LoVo (cell line): Measurements from ENCODE around the gene TMEM207.
"Not testable (repeated sequence)": the region's sequence is repeated elsewhere in the genome, so short reads cannot be mapped to it uniquely, and the experiment has no call there.

Experiments used
- DNase-seq: peaks from one replicate; pipeline ENCODE4 v3.0.0-alpha.2; 2016; ENCODE audit warnings: low spot score

Gene TMEM207

DNA sequence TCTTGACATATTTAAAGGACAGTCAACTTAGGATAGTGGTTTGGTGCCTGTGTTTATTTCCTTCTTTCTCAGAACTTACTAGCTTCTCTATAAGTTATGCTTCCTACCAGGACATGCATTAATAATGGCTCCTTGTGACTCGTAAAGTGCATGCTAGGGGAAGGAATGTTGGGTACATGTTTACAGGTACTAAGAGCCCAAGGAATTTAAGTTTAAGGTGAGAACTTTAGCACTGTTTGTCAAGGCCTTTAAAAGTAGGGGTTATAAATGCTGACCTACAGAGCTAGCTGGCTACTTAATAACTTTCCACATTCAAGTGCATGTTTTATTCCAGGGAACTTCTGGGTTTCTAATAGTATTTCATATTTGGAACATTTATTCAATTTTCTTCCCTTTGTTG is at the start of gene TMEM207:
TMEM207 (minus strand) TSS at position 101 of the 400 bp plus-strand sequence; CDS start at position 9, 92 bp downstream.
- no peak for DNase-seq

DNA sequence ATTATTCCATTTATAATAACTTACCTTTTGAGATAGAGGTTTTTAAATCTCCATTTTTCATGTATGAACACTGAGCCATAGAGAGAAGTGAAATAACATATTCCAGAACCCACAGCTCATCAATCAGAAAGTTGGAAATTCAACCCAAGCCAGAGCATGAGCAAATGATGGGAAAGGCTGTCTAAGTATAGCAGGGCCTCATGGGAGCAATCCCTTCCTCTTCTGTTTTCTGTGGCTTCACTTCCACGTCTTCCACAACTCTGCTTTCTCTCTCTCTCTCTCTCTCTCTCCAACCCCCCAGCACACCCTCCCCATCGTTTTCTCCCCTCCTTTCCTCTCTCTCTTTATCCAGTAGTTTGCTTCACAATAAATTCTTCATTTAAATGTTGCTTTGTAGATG is 49.4 kb upstream of the TMEM207 start:
- DNase-seq, result no peak

DNA sequence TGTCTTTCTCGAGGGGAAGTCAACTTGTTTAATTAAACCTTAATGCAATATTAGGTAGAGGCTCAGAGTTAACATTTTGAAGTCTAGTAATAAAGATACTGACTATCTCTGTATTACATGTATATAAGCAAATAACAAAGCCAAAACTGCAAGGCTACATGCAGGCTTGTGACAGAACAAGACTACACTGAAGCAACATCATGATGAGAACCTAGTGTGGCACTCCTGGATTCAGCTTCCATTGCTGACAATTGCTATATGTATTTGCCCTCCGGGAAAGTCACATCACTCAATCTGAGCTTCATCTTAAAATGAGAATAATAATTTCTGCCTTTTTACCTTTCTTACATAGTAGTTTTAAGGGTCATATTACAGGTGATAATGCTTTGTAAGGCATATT is 48.6 kb upstream of the TMEM207 start:
- no peak for DNase-seq

DNA sequence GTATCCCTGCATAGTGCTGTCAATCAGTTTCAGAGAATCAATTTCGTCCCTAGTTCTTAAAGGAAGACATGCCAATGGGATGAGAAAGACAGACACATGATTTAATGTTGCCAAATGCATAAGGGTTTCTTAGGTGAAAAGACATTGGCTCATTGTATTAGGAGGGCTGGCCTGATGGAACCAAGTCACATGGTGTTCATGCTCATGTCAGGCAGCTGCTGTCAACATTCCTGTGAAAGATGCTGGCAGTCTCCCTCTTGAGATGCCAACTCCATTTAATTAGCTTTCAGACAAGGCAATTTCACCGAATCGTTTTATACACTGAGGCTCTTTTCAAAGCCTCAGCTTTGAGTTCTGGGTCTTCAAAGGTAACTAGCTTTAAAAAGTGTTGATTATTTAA is 48.1 kb upstream of the TMEM207 start:
- DNase-seq, result no peak

DNA sequence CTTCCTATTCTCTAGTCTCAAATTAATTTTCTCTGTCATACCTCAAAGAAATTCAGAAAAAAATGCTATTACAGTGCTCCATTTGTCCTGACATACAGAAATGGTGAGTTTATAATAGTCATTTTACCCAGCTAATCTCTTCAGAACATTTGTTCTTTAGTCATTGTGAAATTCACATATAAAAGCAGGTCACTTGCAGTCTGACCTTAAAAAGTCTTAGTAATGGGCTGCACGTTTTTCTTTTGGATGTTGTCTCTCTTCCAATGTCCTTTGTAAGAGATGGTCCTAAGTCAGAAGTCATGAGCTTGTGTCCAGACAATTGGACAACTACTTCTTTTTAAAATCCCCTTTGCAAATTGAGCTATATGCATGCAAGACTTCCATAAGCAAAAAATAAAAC is 47.2 kb upstream of the TMEM207 start:
- DNase-seq, result no peak

DNA sequence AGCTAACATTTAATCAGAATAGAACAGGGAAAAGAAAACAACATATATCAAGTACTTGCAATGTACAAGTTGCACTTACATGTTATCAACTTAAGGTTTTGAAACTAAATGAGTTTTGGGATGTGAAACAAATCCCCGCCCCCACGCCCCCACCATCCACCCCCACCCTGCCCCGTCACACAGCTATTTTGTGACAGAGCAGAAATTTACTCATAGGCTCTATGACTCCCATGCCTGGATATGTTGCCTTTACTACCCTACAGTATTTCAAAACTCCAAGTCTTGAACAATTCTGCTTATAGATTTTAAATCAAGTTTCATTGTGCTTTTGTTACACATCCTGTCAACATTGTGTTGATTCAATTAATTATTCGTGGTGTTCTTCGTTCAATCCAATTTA is 46.1 kb upstream of the TMEM207 start:
- DNase-seq, result no peak

DNA sequence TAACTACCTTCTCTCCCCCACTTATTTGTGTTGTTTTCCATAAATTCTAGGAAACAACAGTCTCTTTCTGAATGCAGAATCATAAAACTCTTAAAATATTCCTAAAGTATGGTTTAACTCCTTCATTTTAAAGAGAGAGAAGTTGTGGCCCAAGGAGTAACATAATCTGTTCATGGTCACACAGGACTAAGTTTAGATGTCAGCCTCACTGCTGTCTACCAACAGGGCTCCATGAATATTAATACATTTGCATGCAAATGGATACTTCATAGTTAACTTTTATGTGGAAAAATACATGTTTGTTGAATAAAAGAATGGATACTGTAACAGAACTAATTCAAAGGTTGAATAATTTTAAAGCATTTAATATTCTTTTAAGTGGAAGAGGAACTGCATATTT is 45.7 kb upstream of the TMEM207 start:
- no peak for DNase-seq

DNA sequence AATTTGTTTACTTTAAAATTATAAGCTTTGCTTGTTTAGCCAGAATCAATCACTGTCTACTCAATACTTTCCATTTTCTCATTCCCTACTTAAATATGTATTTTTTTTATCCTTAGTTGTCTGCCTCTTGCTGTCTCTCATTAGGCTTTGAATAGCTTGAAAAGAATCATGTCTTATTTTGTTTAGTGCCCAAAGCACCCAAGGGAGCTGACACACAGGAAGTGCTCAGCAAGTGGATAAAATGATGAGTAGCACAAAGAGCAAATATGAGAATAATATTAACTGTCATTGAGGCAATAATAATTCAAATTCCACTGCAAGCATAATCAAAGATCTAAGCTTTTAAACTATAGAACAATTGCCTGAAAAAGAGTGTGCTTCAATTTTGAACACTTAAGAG is 45.2 kb upstream of the TMEM207 start:
- no peak for DNase-seq

DNA sequence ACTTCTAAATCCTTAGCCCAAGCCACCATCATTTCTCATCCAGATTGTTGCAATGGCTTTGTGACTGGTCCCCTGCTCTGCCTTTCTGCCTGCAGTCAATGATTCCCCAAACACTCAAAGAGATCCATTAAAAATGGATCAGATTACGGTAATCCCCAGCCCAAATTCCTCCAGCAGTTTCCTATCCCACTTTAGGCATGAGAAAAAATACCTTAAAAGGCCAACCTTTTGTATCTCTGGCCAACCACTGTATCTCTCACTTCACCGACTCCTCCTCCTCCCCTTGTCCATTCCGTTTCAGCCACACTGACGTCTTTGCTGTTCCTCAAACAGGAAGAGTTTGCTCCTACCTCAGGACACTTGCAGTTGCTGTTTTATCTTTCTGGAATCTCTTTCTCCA is 43.3 kb upstream of the TMEM207 start:
- no peak for DNase-seq

DNA sequence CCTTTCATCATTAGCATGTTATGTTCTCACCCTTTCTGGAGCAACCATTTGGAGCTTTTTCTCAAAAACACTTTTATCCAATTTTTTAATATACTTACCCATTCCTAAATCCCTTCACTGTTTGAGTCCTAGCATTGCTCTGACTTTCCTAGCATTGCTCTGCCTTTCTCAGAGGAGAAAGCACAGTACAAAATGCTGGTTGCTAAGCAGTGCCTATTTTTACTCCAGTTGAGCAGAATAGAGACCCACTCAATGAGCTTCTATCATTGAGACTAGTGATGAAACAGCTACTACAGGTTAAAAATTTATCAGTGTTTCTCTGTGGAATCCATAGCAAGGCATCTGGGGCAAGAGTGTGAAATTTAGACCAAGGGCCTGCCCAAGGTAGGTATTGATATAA is 42.4 kb upstream of the TMEM207 start:
- no peak for DNase-seq

DNA sequence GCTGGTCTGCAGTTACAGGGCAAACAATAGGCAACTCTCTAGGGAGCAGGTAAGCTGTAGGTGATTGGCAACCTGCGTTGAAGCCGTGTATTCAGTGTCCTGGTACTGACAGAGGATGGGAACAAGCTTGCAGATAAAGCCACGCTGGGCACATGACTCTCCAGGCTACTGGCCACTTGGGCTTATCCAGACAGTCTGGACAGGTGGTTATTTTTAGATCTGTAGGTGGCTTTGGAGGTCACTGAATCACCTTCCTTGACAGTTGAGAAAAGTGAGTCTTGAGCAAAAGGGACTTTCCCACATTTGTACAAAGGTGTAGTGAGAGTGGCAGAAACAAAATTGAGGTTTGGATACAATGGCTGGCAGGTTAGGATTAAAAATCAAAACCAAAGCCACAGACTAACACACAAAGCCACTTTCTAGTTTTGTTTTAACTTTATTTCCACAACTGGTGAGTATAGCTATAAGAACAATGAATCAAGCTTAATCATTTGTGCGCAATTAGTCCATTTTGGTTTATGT is 41.9 kb upstream of the TMEM207 start:
- DNase-seq, result no peak

DNA sequence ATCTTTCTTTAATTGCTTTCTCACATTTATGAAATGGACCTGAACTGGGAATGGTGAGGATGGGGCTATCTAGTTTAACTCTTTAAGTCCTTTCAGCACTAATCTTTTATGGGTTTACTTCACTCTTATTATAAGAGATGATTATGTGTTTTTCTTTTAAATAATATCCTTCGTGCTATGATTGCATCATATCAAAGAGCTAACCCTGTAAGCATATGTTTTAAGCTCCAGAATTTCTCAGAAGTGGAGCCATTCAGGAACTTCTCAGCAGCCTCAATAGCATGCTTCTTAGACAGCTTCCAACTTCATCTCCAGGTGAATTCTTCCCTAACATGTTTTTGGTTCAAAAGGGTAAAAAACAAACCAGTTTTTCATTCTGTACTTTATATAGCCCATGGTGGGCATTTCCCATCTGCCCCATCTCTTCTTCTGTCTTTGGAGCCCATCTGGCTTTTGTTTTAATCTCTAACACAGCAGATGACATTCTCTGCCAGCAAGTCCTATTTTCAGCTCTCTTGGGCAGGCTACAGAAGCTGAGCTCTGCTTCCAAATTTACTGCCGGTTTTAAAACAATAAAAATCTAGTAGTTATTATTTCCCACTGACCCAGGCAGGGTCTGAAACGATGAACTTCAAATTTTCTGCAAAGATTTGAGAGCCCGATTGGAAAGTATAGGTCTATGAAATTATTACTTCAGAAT is 37.4 kb upstream of the TMEM207 start:
- no peak for DNase-seq

DNA sequence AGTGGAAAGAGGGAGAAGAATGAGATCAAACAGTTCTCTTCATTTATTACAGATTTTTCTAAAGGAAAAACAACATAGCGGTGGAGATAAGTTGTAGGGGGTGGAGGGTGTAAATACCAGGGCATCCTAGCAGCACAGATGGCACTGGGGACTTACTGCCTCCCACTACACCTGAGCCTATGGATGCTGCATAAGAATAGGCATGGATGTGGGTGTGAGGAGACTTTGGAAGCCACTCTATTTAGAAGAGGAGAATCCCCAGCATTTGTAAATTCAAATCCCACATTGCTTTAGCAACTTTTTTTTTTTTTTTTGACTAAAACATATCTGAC is 36.8 kb upstream of the TMEM207 start:
- DNase-seq, result no peak

DNA sequence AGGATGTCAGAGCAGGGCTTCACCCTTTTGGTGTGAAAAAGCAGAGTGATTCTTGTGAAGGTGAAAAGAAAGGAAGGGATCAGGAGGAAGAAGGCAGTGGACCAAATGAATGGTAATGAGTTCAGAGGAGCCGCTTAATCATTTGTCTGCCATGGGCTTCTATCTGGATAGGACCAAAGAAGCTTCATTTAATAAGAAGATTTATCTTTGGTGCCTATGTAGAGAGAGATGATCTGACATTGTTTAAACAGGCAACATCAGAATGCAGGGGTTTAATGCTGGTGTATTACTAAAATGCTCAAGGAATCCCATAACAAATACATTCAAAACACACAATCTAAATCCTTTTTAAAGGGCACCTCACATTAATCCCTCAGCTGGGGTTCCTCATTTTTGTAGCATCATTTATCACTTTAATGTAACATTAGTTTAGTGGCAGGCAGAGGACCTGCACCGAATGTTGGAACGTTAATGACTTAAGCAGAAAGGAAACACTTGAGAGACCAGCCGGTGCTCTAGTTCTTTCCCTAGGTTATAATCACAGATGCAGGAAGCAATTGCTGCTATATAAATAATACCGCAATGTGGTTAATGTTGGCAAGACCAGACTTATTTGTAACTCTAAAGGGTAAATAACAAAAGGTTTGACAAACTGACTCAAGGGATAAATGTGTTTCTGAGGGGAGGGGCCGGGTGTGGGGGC is 36.3 kb upstream of the TMEM207 start:
- DNase-seq, result no peak

DNA sequence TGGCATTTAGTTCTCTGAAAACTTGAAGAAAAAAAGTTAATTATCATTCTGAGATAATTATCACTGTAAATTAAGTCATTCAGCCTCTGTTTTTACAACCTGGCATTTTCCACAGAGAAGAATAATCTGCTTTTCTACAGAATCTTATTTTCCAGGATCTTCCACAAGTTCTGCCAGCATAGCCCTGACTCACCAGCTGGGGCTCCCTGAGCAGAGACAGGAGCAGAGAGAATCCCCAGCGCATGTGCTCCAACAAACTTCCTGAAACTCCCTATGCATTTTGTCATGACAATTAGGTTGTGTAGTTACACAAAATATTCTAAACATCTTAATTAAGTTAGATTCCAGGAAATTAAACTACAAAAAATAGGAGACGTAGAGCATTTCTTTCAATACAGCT is 32.1 kb upstream of the TMEM207 start:
- no peak for DNase-seq

DNA sequence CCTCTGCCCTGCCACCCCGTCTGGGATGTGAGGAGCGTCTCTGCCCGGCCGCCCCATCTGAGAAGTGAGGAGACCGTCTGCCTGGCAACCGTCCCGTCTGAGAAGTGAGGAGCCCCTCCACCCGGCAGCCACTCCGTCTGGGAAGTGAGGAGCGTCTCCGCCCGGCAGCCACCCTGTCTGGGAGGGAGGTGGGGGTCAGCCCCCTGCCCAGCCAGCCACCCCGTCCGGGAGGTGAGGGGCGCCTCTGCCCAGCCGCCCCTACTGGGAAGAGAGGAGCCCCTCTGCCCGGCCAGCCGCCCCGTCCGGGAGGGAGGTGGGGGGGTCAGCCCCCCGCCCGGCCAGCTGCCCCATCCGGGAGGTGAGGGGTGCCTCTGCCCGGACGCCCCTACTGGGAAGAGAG is 23.6 kb upstream of the TMEM207 start:
- DNase-seq, result not testable (repeated sequence)

DNA sequence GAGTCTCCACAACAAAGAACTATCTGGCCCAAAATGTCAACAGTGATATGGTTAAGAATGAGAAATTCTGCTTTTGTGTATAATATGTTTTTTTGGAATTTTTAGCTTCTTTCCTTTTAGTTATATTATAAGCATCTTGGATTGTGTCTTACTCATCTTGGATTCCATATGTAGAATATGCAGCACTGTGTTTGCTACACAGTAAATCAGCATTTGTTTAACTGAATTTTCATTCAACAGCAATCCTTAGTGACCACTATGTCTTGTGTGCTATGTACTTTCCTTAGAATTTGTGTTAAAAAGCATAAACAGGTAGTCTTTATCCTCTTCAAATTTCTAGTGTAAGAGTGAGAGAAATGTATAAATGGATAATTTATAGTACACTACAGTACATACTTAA is 18.2 kb upstream of the TMEM207 start:
- DNase-seq, result no peak

DNA sequence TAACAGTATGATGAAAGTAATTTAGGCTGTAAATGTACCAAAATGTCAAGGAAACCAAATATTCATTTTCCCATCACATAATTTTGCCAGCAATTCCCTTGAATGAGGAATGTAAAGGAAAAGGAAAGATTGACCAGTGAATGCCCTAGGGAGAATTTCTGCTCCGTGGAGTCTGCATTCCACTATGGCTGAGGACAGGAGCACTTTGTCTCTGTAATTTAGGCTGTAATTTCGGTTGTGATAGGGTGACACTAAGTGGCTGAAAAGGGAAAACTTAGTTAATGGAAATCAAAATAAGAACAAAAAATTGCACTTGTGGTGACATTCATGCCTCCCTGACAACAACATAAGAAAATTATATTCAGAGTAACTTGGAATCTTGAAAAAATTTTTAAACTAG is 8.3 kb upstream of the TMEM207 start:
- DNase-seq, result no peak

DNA sequence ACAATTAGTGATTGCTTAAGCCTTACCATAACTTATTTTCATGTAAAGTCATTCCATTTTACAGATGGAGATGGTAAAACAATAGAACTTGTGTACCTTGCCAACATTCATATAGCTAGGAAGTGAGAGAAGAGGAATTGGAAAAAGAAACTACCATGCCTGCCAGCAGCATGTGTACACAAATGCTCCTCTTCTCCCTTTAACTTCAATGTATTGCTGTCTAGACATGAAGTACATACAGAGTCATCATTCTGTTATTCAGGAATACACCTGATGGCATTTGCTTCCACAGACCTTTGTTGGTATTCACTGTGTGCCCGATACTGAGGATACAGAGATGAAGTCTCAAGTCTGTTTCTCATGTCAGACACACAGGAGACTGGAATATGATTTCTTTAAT is 7.1 kb upstream of the TMEM207 start:
- no peak for DNase-seq

DNA sequence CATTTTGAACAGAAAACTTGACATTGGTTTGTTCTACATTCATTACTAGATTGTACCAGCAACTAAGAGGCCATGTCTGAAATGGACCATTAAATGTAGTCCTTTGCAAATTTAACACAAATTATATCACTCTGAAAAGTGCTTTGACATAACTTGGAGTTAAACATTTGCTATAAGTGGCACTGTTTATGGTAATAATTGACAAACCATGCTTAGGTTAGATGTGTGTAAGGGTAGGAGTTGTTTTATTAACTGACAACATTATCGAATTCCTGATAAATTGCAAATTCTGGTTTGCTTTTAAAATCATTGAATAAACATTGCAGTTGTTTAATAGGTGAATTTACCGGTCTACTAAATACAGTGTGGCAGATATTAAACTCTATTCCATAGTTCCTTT is 6.1 kb upstream of the TMEM207 start:
- no peak for DNase-seq

DNA sequence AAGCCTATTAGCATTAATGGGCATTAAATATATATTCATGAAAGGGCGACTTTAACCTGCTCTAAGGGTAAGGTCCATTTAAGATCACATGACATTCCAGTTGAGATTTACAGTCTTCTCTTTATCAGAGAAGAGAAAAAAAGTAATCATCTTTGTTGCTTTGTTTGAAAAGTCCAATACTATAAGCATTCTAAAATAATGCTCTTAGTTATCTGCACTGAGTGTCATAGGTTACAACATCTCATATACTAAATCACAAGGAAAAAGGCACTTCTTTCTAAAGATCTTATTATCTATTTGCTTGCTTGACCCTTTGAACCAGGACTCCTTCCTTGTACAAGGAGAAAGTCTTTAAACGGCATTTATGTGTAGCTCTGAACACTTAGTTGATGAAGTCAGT is 1.4 kb downstream of the TMEM207 start:
- DNase-seq, result no peak

DNA sequence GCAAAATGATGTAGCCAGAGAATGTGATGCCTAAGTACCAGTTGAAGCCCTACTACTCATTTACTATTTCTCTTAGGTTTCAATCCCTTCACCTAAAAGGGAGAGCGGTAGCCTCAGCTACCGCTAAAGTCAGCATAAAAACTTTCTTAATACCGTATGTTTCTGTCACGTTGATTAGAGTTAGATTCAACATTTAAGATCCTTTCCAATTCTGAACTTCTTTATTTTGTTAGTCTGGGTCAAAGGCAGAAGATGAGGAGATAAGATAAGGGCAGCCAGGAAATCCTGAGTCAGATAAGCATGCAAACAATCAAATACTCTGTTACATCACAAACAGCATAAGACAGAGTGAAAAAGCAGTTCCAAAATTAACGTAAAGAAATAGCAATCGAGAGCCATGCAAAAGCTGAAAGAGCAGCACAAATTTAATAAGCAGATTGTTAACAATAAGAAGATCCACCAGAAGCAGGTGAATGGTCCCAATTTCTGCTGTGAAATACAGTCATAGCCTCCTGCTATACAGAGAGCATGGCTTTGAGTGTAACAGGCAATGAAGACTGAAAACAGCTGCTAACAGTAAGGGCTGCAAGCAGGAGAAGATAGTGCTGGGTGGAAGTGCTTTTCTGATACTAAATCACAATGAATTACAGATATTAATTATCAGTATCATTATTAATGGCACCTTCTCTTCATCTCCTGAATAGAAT is 3.0 kb downstream of the TMEM207 start:
- DNase-seq, result peak; percentile 43

DNA sequence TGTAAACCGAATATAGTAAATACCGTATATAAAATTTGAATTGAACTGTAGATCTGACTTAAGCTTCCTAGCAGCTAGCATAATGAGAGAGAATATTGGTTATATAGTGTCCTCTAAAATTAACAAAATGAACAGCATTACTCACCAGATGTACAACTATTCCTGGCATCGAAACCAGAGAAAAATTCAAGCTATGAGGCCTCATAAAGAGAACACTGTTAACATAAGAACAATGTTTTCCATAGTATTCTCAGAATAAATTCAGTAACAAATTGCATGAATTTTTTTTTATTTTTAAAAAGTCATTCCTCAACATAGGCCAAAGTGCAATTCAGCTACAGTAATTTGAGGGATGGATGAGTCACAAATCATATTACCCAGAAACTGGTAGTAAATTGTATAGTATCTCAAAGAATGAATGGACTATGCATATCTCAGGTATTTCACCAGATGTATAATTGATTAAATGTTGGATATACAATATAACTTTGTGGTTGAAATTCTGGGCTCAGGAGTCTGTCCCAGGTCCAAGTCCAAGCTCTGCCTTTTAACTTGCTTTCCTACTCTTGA is 5.0 kb downstream of the TMEM207 start:
- peak; percentile 26 for DNase-seq
